H9 (cell line): Measurements from ENCODE around the gene OR13C4. TPM values are rescaled to one million over a fixed set of nuclear protein-coding genes. Genes with fewer than 3 reads are reported as not detected.

Experiments
- DNase-seq: peaks from one replicate; pipeline ENCODE4 v3.0.0-alpha.2; 2017
- H2AFZ ChIP-seq: one replicate; pipeline ENCODE4 v1.6.1; 2013; ENCODE audit warnings: mild to moderate bottlenecking, low read length, control low read depth, moderate library complexity
- H2AK5ac ChIP-seq: 2 replicates; pipeline ENCODE4 v1.6.1; 2013; ENCODE audit warnings: low read length, control low read depth, mixed read lengths; ENCODE audit not compliant: insufficient read length
- H2BK120ac ChIP-seq: one replicate; pipeline ENCODE4 v1.6.1; 2013; ENCODE audit warnings: low read depth, mild to moderate bottlenecking, low read length, control low read depth, inconsistent platforms; ENCODE audit not compliant: poor library complexity, severe bottlenecking
- H2BK12ac ChIP-seq: 2 replicates; pipeline ENCODE4 v1.6.1; 2013; ENCODE audit warnings: low read length, control low read depth, mixed read lengths, low read depth; ENCODE audit not compliant: insufficient read length
- H2BK15ac ChIP-seq: 2 replicates; pipeline ENCODE4 v1.6.1; 2013; ENCODE audit warnings: low read depth, low read length, control low read depth
- H2BK20ac ChIP-seq: one replicate; pipeline ENCODE4 v1.6.1; 2013; ENCODE audit warnings: low read depth, mild to moderate bottlenecking, low read length, control low read depth, inconsistent platforms; ENCODE audit not compliant: poor library complexity, severe bottlenecking
- H2BK5ac ChIP-seq: 2 replicates; pipeline ENCODE4 v1.6.1; 2013; ENCODE audit warnings: low read length, control low read depth, mixed read lengths; ENCODE audit not compliant: insufficient read length
- H3K14ac ChIP-seq: 2 replicates; pipeline ENCODE4 v1.6.1; 2013; ENCODE audit warnings: low read length, control low read depth; ENCODE audit not compliant: insufficient read depth
- H3K18ac ChIP-seq: 2 replicates; pipeline ENCODE4 v1.6.1; 2013; ENCODE audit warnings: low read depth, mild to moderate bottlenecking, mixed read lengths, low read length, control low read depth; ENCODE audit not compliant: insufficient read length
- H3K23ac ChIP-seq: 2 replicates; pipeline ENCODE4 v1.6.1; 2013; ENCODE audit warnings: low read length, control low read depth, mixed read lengths, low read depth; ENCODE audit not compliant: insufficient read length
- H3K23me2 ChIP-seq: 2 replicates; pipeline ENCODE4 v1.6.1; 2013; ENCODE audit warnings: low read depth, mild to moderate bottlenecking, mixed read lengths, low read length, control low read depth; ENCODE audit not compliant: insufficient read length, poor library complexity, severe bottlenecking
- H3K27ac ChIP-seq: 2 replicates; pipeline ENCODE4 v1.5.1; 2013; ENCODE audit warnings: low read length, control low read depth, mixed read lengths, low read depth; ENCODE audit not compliant: insufficient read length
- H3K27me3 ChIP-seq: 2 replicates; pipeline ENCODE4 v1.6.1; 2013; ENCODE audit warnings: low read length, control low read depth, inconsistent platforms; ENCODE audit not compliant: insufficient read depth
- H3K4ac ChIP-seq: 2 replicates; pipeline ENCODE4 v1.6.1; 2013; ENCODE audit warnings: low read depth, mild to moderate bottlenecking, control low read depth, inconsistent platforms, low read length, moderate library complexity
- H3K4me1 ChIP-seq: 2 replicates; pipeline ENCODE4 v1.6.1; 2013; ENCODE audit warnings: low read length, control low read depth, inconsistent platforms; ENCODE audit not compliant: insufficient read depth
- H3K4me2 ChIP-seq: 2 replicates; pipeline ENCODE4 v1.6.1; 2013; ENCODE audit warnings: low read length, control low read depth, mixed read lengths; ENCODE audit not compliant: insufficient read length, insufficient read depth
- H3K56ac ChIP-seq: 2 replicates; pipeline ENCODE4 v1.6.1; 2013; ENCODE audit warnings: low read depth, mild to moderate bottlenecking, mixed read lengths, low read length, control low read depth; ENCODE audit not compliant: insufficient read length
- H3K79me1 ChIP-seq: 2 replicates; pipeline ENCODE4 v1.6.1; 2013; ENCODE audit warnings: low read depth, mild to moderate bottlenecking, moderate library complexity, low read length, control low read depth, inconsistent platforms; ENCODE audit not compliant: insufficient read depth, poor library complexity, severe bottlenecking
- H3K79me2 ChIP-seq: 2 replicates; pipeline ENCODE4 v1.6.1; 2013; ENCODE audit warnings: low read length, control low read depth, inconsistent platforms; ENCODE audit not compliant: insufficient read depth
- H3K9ac ChIP-seq: 2 replicates; pipeline ENCODE4 v1.6.1; 2013; ENCODE audit warnings: low read length, control low read depth, mixed read lengths; ENCODE audit not compliant: insufficient read length; ENCODE audit errors: extremely low read depth
- H3K9me3 ChIP-seq: one replicate; pipeline ENCODE4 v1.6.1; 2013; ENCODE audit warnings: low read depth, low read length, inconsistent platforms; ENCODE audit not compliant: control insufficient read depth
- H3T11ph ChIP-seq: one replicate; pipeline ENCODE4 v1.6.1; 2013; ENCODE audit warnings: mild to moderate bottlenecking, low read length, control low read depth, inconsistent platforms
- H4K20me1 ChIP-seq: one replicate; pipeline ENCODE4 v1.6.1; 2013; ENCODE audit not compliant: control insufficient read depth, insufficient read length, insufficient read depth
- H4K5ac ChIP-seq: 2 replicates; pipeline ENCODE4 v1.6.1; 2013; ENCODE audit warnings: low read depth, mild to moderate bottlenecking, mixed read lengths, low read length, control low read depth; ENCODE audit not compliant: insufficient read length
- H4K8ac ChIP-seq: replicated peaks from 2 replicates; pipeline ENCODE4 v1.6.1; 2013; ENCODE audit warnings: low read length, control low read depth, mixed read lengths, low read depth; ENCODE audit not compliant: insufficient read length
- H4K91ac ChIP-seq: 2 replicates; pipeline ENCODE4 v1.6.1; 2013; ENCODE audit warnings: low read depth, mild to moderate bottlenecking, moderate library complexity, mixed read lengths, low read length, control low read depth; ENCODE audit not compliant: insufficient read length
- H3K27ac Mint-ChIP-seq, 3 experiments: 2 replicates in 2 of 3; 3 replicates in 1 of 3; pipeline ENCODE4 v1.8.0; 2020 to 2021; ENCODE audit warnings: mixed read lengths in 3 of 3, mild to moderate bottlenecking in 1 of 3, moderate library complexity in 1 of 3
- H3K27me3 Mint-ChIP-seq: 2 replicates; pipeline ENCODE4 v1.8.0; 2021; ENCODE audit warnings: low read depth, mild to moderate bottlenecking, moderate library complexity, mixed read lengths
- H3K36me3 Mint-ChIP-seq, 3 experiments: 2 replicates in 2 of 3; 3 replicates in 1 of 3; pipeline ENCODE4 v1.8.0; 2020 to 2021; ENCODE audit warnings: low read depth in 3 of 3, mixed read lengths in 3 of 3; ENCODE audit not compliant: insufficient read depth in 1 of 3
- H3K4me1 Mint-ChIP-seq, 2 experiments: 2 replicates each; pipeline ENCODE4 v1.8.0; 2020; ENCODE audit warnings: mixed read lengths in 2 of 2
- H3K4me3 Mint-ChIP-seq, 2 experiments: 2 replicates in 1 of 2; 3 replicates in 1 of 2; pipeline ENCODE4 v1.8.0; 2020 to 2021; ENCODE audit warnings: mild to moderate bottlenecking in 2 of 2, mixed read lengths in 2 of 2, moderate library complexity in 1 of 2
- H3K9me3 Mint-ChIP-seq, 2 experiments: 2 replicates in 1 of 2; 3 replicates in 1 of 2; pipeline ENCODE4 v1.8.0; 2020; ENCODE audit warnings: mild to moderate bottlenecking in 2 of 2, mixed read lengths in 2 of 2, moderate library complexity in 1 of 2
- WGBS: extraction: QIAGEN DNeasy Blood & Tissue Kit; methylation state at CpG from one replicate; pipeline ENCODE4 v1.1.7; 2013; ENCODE audit warnings: missing lambda C conversion rate, low lambda C conversion rate, mixed read lengths; ENCODE audit not compliant: insufficient read length; ENCODE audit errors: extremely low coverage; 5-methylcytosine and 5-hydroxymethylcytosine counted together
- total RNA-seq: library from RNA; stranded (reverse); gene quantifications from 2 replicates; pipeline ENCODE4 v1.2.1, GENCODE V29; 2021
- TF ChIP-seq, protein P1 (sequence below): fragments of 200-600 bp; sonication (generic); conservative IDR thresholded peaks from 3 replicates; pipeline ENCODE4 v1.8.0; 2021; ENCODE audit warnings: antibody characterized with exemption, mild to moderate bottlenecking

The OR13C4 gene
- total RNA-seq, 1 experiment from 2014 or later: not detected

DNA sequence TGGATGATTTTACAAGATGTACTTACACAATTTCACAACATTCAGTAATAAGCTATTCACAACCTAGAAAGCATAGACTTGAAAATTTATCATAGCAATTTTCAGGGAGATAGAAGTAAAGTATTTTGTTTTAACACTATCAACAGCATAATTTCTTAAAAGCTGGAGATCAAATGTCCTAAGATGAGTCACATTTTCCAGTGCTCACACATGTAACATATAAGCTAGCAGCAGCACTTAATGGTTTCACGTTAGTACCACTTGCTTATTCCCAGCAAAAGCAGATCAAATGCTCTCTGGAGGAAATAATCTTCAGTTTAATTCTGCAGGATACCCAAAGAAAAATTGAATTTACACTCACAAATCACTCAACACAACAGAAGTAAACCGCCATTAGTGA, 48.4 kb upstream of the OR13C4 start:
- no peak overlapping the region for H2AK5ac ChIP-seq
- no peak overlapping the region for H4K91ac ChIP-seq
- no peak overlapping the region for H3K14ac ChIP-seq
- H4K20me1 ChIP-seq: no peaks in the 10 kb centered on the region
- Mint-ChIP-seq H3K27me3 (no peaks in the 10 kb centered on the region), H3K4me3 (no peak overlapping the region), H3K9me3 (peaks cover 9 to 15% of the 10 kb centered on the region in 2 experiments; a peak in 3 of 5 replicates), H3K27ac (no peak overlapping the region), H3K4me1 (no peaks in the 10 kb centered on the region), H3K36me3 (no peaks in the 10 kb centered on the region; a peak in 1 of 7 replicates)
- no peak overlapping the region for H3K18ac ChIP-seq
- H2BK120ac ChIP-seq: no peak overlapping the region
- H3K79me1 ChIP-seq: no peaks in the 10 kb centered on the region
- no peak overlapping the region for H2BK15ac ChIP-seq
- H4K5ac ChIP-seq: no peak overlapping the region
- H3K27me3 ChIP-seq: no peaks in the 10 kb centered on the region
- no peaks in the 10 kb centered on the region for H3K4me1 ChIP-seq
- no peak overlapping the region for H3K9ac ChIP-seq
- no peak overlapping the region for H3K23ac ChIP-seq
- no peak overlapping the region for H2BK5ac ChIP-seq
- no peak overlapping the region for H4K8ac ChIP-seq
- H2BK12ac ChIP-seq: no peak overlapping the region
- no peak overlapping the region for H3K4me2 ChIP-seq
- no peak overlapping the region for H3K27ac ChIP-seq
- TF ChIP-seq, protein P1, sequence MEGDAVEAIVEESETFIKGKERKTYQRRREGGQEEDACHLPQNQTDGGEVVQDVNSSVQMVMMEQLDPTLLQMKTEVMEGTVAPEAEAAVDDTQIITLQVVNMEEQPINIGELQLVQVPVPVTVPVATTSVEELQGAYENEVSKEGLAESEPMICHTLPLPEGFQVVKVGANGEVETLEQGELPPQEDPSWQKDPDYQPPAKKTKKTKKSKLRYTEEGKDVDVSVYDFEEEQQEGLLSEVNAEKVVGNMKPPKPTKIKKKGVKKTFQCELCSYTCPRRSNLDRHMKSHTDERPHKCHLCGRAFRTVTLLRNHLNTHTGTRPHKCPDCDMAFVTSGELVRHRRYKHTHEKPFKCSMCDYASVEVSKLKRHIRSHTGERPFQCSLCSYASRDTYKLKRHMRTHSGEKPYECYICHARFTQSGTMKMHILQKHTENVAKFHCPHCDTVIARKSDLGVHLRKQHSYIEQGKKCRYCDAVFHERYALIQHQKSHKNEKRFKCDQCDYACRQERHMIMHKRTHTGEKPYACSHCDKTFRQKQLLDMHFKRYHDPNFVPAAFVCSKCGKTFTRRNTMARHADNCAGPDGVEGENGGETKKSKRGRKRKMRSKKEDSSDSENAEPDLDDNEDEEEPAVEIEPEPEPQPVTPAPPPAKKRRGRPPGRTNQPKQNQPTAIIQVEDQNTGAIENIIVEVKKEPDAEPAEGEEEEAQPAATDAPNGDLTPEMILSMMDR: no peak
- no peaks in the 10 kb centered on the region for H3K23me2 ChIP-seq
- no peak overlapping the region for H3K56ac ChIP-seq
- H3K79me2 ChIP-seq: no peaks in the 10 kb centered on the region
- no peak for DNase-seq
- no peak overlapping the region for H2BK20ac ChIP-seq
- H3T11ph ChIP-seq: no peak overlapping the region
- H3K9me3 ChIP-seq: no peaks in the 10 kb centered on the region
- H2AFZ ChIP-seq: no peak overlapping the region
- WGBS: no CpG with 5 or more reads among the region's 2 CpGs
- no peak overlapping the region for H3K4ac ChIP-seq
